D721Med (cell line): Measurements from ENCODE around the gene AGRN.

Experiments used
- DNase-seq: peaks from one replicate; pipeline ENCODE4 v3.0.0; 2011; ENCODE audit warnings: low spot score; ENCODE audit not compliant: insufficient read length
- FAIRE-seq: peaks from 2 replicates; lab custom pipeline; 2011; peaks lifted over from hg19 to GRCh38; lab: Jason Lieb, UNC
- TF ChIP-seq, protein P1 (sequence below): IDR thresholded peaks from 2 replicates; pipeline ENCODE4 v1.5.1; 2012; ENCODE audit warnings: mild to moderate bottlenecking, control low read depth; ENCODE audit not compliant: insufficient read depth; ENCODE audit errors: missing control alignments

Gene AGRN

DNA sequence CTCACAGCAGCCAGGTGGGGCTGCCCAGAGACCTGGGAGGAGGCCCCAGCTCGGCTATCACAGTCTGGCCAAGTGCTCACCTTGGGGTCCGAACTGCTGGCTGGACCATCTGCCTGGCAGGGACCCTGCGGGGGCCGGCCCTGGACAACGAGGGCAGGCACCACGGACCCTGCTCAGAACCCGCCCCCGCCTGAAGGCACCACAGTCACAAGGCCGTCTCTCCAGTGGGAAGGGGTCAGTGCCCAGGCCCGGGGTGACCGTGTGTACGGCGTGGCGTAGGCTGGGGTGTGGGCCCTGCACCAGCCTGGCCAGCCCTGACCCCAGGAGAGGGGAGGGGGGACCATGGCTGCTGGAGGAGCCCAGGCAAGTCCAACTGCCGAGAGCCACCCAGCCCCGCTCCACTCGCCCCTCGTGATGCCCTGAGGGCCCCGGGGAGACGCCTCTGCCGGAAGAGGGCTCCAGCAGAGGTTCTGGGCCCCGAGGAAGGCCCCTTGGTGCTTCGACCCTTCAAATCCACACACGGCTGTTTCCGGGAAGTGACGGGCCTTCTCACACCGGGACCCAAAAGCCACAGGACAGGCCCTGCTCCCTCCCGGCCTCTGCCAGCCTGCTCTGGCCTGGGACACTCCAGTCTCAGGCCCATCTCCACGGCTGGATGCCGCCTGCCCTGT is 65.4 kb downstream of the AGRN start:
- FAIRE-seq: no peak
- no peak for DNase-seq
- TF ChIP-seq, protein P1, sequence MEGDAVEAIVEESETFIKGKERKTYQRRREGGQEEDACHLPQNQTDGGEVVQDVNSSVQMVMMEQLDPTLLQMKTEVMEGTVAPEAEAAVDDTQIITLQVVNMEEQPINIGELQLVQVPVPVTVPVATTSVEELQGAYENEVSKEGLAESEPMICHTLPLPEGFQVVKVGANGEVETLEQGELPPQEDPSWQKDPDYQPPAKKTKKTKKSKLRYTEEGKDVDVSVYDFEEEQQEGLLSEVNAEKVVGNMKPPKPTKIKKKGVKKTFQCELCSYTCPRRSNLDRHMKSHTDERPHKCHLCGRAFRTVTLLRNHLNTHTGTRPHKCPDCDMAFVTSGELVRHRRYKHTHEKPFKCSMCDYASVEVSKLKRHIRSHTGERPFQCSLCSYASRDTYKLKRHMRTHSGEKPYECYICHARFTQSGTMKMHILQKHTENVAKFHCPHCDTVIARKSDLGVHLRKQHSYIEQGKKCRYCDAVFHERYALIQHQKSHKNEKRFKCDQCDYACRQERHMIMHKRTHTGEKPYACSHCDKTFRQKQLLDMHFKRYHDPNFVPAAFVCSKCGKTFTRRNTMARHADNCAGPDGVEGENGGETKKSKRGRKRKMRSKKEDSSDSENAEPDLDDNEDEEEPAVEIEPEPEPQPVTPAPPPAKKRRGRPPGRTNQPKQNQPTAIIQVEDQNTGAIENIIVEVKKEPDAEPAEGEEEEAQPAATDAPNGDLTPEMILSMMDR: no peak

- TF ChIP-seq, protein P1: no peak
- DNase-seq (no peak), FAIRE-seq (no peak)
Observed at GRCh38 chr1:1085911-1086841, 66.3 kb downstream of the AGRN start.

GRCh38 chr1:1086911-1087341 is 67.0 kb downstream of the AGRN start:
- DNase-seq (no peak), FAIRE-seq (no peak)
- TF ChIP-seq, protein P1: no peak

DNA sequence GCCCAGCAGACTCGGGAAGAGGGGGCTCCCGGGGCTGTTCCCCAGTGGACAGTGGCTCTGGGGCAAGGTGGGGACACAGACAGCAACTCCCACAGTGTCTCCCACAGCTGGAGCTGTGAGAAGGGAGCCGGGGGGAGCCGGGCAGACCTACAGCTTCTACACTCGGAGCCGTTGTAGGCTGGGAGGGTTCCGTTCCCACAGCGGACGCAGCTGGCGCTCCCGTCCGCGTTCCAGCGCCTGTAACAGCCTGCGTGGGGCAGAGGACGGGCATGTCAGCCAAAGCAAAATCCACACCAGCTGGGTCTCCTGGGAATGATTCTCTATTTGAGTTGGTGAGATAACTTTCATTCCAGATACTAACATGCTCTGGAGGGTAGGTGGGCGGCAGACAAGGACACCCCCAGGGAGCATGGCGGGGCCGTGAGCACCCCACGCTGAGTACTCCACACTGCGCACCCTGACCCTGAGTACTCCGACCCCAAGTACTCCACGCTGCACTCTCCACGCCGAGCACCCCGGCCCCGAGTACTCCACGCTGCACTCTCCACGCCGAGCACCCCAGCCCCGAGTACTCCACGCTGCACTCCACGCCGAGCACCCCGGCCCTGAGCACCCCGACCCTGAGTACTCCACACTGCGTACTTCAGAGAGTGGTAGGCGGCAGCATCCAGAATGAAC is 67.6 kb downstream of the AGRN start:
- TF ChIP-seq, protein P1: no peak
- no peak for FAIRE-seq
- DNase-seq: no peak

GRCh38 chr1:1088029-1088800 is 68.3 kb downstream of the AGRN start:
- DNase-seq: no peak
- no peak for FAIRE-seq
- TF ChIP-seq, protein P1: no peak

DNA sequence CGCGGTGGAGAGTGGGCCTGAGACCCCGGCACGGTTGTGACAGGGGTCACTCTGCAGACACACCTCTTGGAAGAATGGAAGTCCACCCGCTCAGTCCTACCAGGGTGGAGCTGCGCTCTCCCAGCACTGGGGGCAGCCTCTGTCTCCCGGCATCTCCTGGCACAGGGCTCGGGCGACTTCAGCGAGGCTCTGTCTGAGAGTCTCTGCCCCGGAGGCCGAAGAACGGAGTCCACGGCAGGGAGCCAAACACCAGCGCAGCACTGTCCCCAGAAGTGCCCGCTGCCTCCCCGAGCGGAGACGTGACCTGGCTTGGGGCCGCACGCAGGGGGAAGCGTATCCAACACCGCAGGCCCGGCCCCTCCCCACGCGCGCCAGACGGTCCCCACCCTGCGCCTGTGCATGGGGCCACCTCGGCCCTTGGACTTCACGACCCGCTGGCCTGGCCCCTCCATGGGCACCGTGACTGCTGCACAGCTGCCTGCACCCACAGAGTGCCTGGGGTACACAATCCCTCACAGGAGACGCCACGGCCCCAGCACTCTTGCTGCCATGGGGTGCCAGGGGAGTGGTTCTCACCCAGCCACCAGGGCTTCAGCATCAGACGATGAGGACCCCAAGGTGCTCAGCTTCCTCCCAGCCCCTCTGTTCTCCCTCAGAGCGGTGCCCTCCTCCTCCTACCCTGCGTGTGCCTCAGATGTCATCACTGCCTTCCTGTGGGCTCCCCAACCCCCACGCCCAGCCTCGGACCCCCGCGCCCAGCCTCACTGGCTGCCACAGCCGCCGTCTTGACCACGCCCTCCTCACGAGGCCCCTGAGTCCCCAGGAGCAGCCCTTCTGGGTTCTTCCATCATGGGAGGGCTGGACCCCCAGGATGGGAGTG is 69.1 kb downstream of the AGRN start:
- FAIRE-seq: no peak
- TF ChIP-seq, protein P1: no peak

More for the DNA sequence above, 69.1 kb downstream of the AGRN start:
- no peak for DNase-seq
